ENCODE results near the gene GPC5. TPM values are rescaled to one million over a fixed set of nuclear protein-coding genes. Genes with fewer than 3 reads are reported as not detected.

The GPC5 gene
- polyA plus RNA-seq, 1 experiment: not detected

DNA sequence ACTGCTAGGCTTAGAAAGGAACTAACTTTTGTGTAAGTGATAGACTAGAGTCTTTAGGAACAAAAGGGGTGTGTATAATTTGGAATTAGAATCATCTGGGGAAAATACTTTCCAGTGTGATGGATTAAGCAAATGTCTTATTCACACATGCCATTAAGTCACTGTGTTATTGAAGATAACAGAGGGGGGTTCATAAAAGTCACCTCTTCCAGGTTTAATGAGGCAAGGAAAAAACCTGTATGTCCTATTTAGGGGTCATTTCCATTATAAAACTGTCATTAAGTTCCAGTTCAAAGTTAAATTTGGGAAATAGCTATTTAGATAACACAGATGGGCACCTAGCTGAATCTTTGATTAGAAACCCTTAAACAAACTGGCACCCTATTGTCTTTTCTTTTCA is 1323.2 kb downstream of the GPC5 start:
- TF ChIP-seq, protein P1, sequence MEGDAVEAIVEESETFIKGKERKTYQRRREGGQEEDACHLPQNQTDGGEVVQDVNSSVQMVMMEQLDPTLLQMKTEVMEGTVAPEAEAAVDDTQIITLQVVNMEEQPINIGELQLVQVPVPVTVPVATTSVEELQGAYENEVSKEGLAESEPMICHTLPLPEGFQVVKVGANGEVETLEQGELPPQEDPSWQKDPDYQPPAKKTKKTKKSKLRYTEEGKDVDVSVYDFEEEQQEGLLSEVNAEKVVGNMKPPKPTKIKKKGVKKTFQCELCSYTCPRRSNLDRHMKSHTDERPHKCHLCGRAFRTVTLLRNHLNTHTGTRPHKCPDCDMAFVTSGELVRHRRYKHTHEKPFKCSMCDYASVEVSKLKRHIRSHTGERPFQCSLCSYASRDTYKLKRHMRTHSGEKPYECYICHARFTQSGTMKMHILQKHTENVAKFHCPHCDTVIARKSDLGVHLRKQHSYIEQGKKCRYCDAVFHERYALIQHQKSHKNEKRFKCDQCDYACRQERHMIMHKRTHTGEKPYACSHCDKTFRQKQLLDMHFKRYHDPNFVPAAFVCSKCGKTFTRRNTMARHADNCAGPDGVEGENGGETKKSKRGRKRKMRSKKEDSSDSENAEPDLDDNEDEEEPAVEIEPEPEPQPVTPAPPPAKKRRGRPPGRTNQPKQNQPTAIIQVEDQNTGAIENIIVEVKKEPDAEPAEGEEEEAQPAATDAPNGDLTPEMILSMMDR (IDR thresholded peaks at IDR 0.05; ENCODE audit: insufficient read depth, low read depth, low read length): no peak
- POLR2A ChIA-PET: no interaction called here
- no peak for DNase-seq (ENCODE audit: low read depth)
- CTCF ChIA-PET: interaction anchor here (0.8 kb wide), 1 partner anchor 189 kb away, joined by 3 read pairs; no protein-coding TSS in a partner anchor
- Histone ChIP-seq H3K36me3 (ENCODE audit: control insufficient read depth, insufficient read depth, low read length) (no peaks in the 10 kb centered on the region), H3K4me3 (ENCODE audit: low read depth, low read length) (no peak overlapping the region), H3K27me3 (ENCODE audit: control insufficient read depth, insufficient read depth, low read length) (no peaks in the 10 kb centered on the region)

DNA sequence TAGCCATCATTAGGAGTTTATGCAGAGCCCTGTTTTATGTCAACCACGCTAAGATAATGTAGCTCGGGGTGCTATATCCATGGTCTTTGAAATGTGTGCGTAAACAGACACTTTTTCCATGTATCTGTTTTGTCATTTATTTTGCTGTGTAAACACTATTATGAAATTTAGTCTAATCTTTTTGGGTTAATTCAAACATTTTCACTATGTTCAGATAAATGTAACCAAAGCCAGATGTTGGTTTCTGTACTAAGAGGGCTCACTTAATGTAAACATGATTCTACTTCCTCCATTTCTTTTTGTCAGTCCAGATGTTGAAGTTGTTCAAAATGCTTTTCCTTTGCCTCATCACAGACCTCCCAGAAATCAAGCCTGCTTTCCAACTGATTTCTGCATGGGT is 1328.7 kb downstream of the GPC5 start:
- Histone ChIP-seq H3K27me3 (ENCODE audit: control insufficient read depth, insufficient read depth, low read length) (no peaks in the 10 kb centered on the region), H3K4me3 (ENCODE audit: low read depth, low read length) (no peak overlapping the region), H3K36me3 (ENCODE audit: control insufficient read depth, insufficient read depth, low read length) (no peaks in the 10 kb centered on the region)
- ChIA-PET CTCF (no interaction called here), POLR2A (no interaction called here)
- no peak for DNase-seq (ENCODE audit: low read depth)
- TF ChIP-seq, protein P1 (IDR thresholded peaks at IDR 0.05; ENCODE audit: insufficient read depth, low read depth, low read length): no peak

DNA sequence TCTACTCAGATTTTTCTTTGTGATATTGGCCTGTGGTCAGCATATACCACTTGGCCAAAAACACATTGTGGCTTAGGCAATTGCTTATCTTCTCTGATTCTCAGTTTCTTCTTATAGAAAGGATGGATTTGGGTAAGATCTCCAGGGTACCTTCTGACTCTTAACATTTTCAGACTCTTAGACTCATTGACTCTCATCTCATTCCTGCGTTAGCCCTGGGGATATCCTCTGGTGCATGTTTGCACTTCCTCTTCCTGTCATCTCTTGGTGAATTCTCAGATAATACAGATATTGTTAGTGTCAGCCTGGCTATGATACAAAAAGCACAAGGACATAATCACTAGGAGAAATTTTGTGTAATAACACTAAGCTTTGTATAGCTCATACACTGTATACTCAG is 1335.6 kb downstream of the GPC5 start:
- H3K36me3 ChIP-seq (ENCODE audit: control insufficient read depth, insufficient read depth, low read length): no peaks in the 10 kb centered on the region
- CTCF ChIA-PET: no interaction called here

DNA sequence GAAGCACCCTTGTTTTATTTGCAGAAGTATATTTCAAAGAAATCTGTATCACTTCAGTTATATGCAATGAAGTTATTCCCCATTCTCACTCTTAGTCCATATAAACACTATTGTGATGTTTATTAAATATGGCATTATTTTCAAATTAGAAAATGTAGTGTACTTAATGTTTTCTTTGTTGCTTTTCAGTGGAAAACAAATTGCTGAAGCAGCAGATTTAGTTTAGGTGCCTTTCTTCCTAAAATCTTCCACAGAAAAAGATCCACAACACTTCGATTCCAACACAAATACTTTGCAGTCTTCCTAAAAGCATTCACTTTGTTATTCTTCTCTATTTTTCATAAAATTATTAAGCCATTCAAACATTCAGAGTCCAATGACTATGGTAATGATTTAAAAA is 1336.1 kb downstream of the GPC5 start:
- CTCF ChIA-PET: no interaction called here
- H3K36me3 ChIP-seq (ENCODE audit: control insufficient read depth, insufficient read depth, low read length): no peaks in the 10 kb centered on the region
- H3K27me3 ChIP-seq (ENCODE audit: control insufficient read depth, insufficient read depth, low read length): no peaks in the 10 kb centered on the region
- POLR2A ChIA-PET: no interaction called here
- no peak overlapping the region for H3K4me3 ChIP-seq (ENCODE audit: low read depth, low read length)
- TF ChIP-seq, protein P1 (IDR thresholded peaks at IDR 0.05; ENCODE audit: insufficient read depth, low read depth, low read length): no peak
- no peak for DNase-seq (ENCODE audit: low read depth)

More for the DNA sequence above, 1335.6 kb downstream of the GPC5 start:
- DNase-seq (ENCODE audit: low read depth): no peak
- POLR2A ChIA-PET: no interaction called here
- Histone ChIP-seq H3K27me3 (ENCODE audit: control insufficient read depth, insufficient read depth, low read length) (no peaks in the 10 kb centered on the region), H3K4me3 (ENCODE audit: low read depth, low read length) (no peak overlapping the region)
- TF ChIP-seq, protein P1 (IDR thresholded peaks at IDR 0.05; ENCODE audit: insufficient read depth, low read depth, low read length): no peak

DNA sequence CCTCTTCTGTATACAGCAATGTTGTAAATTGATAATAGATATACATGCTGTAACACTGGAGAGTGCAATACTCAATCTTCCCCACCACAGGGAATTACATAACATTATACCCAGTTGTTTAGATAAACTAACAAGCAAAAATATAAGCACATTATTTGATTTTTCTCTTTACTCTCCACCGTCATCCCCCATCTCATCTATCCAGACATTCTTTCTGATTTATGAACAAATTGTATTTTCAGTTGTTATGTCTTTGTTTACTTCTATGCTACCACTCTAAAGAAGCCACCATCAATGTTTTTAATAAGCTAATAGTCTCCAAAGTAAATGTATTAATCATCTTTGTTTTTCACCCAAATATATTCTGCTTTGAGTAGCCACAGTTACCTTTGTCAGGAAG is 1337.5 kb downstream of the GPC5 start:
- ChIA-PET POLR2A (no interaction called here), CTCF (no interaction called here)
- no peak for DNase-seq (ENCODE audit: low read depth)
- H3K36me3 ChIP-seq (ENCODE audit: control insufficient read depth, insufficient read depth, low read length): no peaks in the 10 kb centered on the region
- TF ChIP-seq, protein P1 (IDR thresholded peaks at IDR 0.05; ENCODE audit: insufficient read depth, low read depth, low read length): no peak
- no peak overlapping the region for H3K4me3 ChIP-seq (ENCODE audit: low read depth, low read length)
- no peaks in the 10 kb centered on the region for H3K27me3 ChIP-seq (ENCODE audit: control insufficient read depth, insufficient read depth, low read length)
